Breast epithelium (tissue), 3 donors: ENCODE results near the gene SHC1.

Source experiments
- CTCF ChIP-seq, 3 donors: fragments of 450-650 bp; IDR thresholded peaks; one replicate each; pipeline ENCODE4 v1.5.1; 2016 to 2017; ENCODE audit warnings: antibody characterized with exemption in 3 of 3, mild to moderate bottlenecking in 3 of 3, moderate library complexity in 3 of 3
- POLR2A ChIP-seq: fragments of 450-650 bp; IDR thresholded peaks from one replicate; pipeline ENCODE4 v1.6.1; 2016; ENCODE audit warnings: antibody characterized with exemption, mild to moderate bottlenecking, moderate library complexity
- POLR2AphosphoS5 ChIP-seq, 3 donors: sonication (generic); formaldehyde crosslinking; IDR thresholded peaks; one replicate each; pipeline ENCODE4 v1.6.1; 2017; ENCODE audit warnings: antibody characterized with exemption in 3 of 3

- no peak for TF ChIP-seq CTCF (IDR thresholded peaks at IDR 0.05)
- TF ChIP-seq POLR2AphosphoS5 (IDR thresholded peaks at IDR 0.05): no peak
- TF ChIP-seq POLR2A: no peak
These were observed 30.8 kb upstream of the SHC1 start for GRCh38 chr1:155001425-155001674.
